ENCODE measurements around the gene CAPZB. TPM values are rescaled to one million over a fixed set of nuclear protein-coding genes. Genes with fewer than 3 reads are reported as not detected.

CAPZB gene
- polyA plus RNA-seq, 1 experiment, result 276 TPM

GRCh38 chr1:19481826-19482398 lies 3.4 kb downstream of the CAPZB start:
- POLR2A ChIA-PET, result no interaction called here
- no peaks in the 10 kb centered on the region for H3K27me3 ChIP-seq (ENCODE audit: control insufficient read depth, insufficient read depth, low read length)
- H3K4me3 ChIP-seq (ENCODE audit: low read depth, low read length), result no peak overlapping the region
- CTCF ChIA-PET, result interaction anchor here (0.6 to 1.5 kb wide), 4 partner anchors 11 to 178 kb away, joined by 3 to 4 read pairs (median 4); no protein-coding TSS in a partner anchor
- TF ChIP-seq CTCF (IDR thresholded peaks at IDR 0.05; ENCODE audit: insufficient read depth, low read depth, low read length), result no peak
- H3K36me3 ChIP-seq (ENCODE audit: control insufficient read depth, insufficient read depth, low read length), result peaks cover 10% of the 10 kb centered on the region
- no peak for DNase-seq (ENCODE audit: low read depth)

GRCh38 chr1:19480282-19480681 lies 5.1 kb downstream of the CAPZB start:
- no peak for DNase-seq (ENCODE audit: low read depth)
- ChIA-PET CTCF (interaction anchor here (0.7 to 1.8 kb wide), 3 partner anchors 108 to 180 kb away, joined by 3 to 5 read pairs (median 4); no protein-coding TSS in a partner anchor), POLR2A (no interaction called here)
- H3K4me3 ChIP-seq (ENCODE audit: low read depth, low read length), result no peak overlapping the region
- H3K27me3 ChIP-seq (ENCODE audit: control insufficient read depth, insufficient read depth, low read length), result no peaks in the 10 kb centered on the region
- H3K36me3 ChIP-seq (ENCODE audit: control insufficient read depth, insufficient read depth, low read length), result peaks cover 10% of the 10 kb centered on the region
- TF ChIP-seq CTCF (IDR thresholded peaks at IDR 0.05; ENCODE audit: insufficient read depth, low read depth, low read length), result no peak

GRCh38 chr1:19479351-19480120 lies 5.8 kb downstream of the CAPZB start:
- no peak for TF ChIP-seq CTCF (IDR thresholded peaks at IDR 0.05; ENCODE audit: insufficient read depth, low read depth, low read length)
- ChIA-PET POLR2A (no interaction called here), CTCF (interaction anchor here (0.7 to 1.8 kb wide), 4 partner anchors 88 to 181 kb away, joined by 3 to 5 read pairs (median 4); no protein-coding TSS in a partner anchor)
- DNase-seq (ENCODE audit: low read depth), result no peak
- no peak overlapping the region for H3K4me3 ChIP-seq (ENCODE audit: low read depth, low read length)
- H3K27me3 ChIP-seq (ENCODE audit: control insufficient read depth, insufficient read depth, low read length), result no peaks in the 10 kb centered on the region
- peaks cover 10% of the 10 kb centered on the region for H3K36me3 ChIP-seq (ENCODE audit: control insufficient read depth, insufficient read depth, low read length)

- Histone ChIP-seq H3K36me3 (ENCODE audit: control insufficient read depth, insufficient read depth, low read length) (peaks cover 8% of the 10 kb centered on the region), H3K4me3 (ENCODE audit: low read depth, low read length) (no peak overlapping the region), H3K27me3 (ENCODE audit: control insufficient read depth, insufficient read depth, low read length) (no peaks in the 10 kb centered on the region)
- no peak for DNase-seq (ENCODE audit: low read depth)
- ChIA-PET POLR2A (no interaction called here), CTCF (no interaction called here)
- no peak for TF ChIP-seq CTCF (IDR thresholded peaks at IDR 0.05; ENCODE audit: insufficient read depth, low read depth, low read length)
Observed at GRCh38 chr1:19478322-19478721, 7.0 kb downstream of the CAPZB start.
